Cerebellar nuclear complex (tissue), 1 donor: ENCODE measurements around the gene THSD8.
"Not testable (repeated sequence)": the region's sequence is repeated elsewhere in the genome, so short reads cannot be mapped to it uniquely, and the experiment has no call there.

Experiments used
- DNase-seq, 2 experiments: peaks; one replicate each; lab custom pipeline; 2025; lab: John Stamatoyannopoulos, UW

THSD8 gene

DNA sequence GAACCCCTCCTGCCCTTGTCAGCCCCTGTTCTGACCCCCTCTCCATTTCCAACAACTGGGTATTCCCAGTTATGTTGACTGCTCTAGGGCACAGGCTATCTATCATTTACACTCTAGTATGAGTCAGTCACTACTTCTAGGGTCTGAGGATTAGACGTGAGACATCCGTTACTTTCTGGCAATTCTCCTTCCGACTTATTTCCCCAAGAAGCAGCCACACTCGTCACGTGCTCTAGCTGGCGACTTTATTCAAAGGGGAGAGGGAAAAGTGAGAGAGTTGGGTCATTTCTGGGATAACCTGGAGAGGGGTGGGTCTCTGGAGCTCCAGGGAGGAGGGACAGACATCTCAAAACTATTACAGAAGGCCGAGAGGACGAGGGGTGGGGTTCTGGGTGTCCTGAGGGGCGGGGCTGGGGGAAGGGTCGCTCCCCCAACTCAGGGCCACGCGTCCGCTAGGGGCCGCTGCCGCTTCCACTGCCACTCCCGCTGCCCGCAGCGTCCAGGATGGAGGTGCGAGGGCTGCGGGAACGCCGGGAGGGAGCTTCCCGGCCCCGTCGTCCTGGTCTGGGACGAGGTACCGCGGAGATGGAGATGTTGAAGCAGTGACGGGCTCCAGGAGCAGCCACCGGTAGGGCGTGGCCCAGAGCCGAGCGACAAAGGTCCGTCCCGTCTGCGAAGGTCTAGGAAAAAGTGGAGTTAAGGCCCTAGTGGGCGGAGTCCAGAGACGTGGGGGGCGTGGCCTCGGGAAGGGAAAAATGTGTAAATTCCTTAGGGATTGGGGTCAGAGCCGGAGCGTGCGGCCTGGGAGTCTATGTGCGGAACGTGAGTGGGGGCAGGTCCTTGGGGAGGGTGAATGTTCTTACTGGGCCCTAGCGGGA is 23.6 kb downstream of the THSD8 start:
- DNase-seq = no peak

DNA sequence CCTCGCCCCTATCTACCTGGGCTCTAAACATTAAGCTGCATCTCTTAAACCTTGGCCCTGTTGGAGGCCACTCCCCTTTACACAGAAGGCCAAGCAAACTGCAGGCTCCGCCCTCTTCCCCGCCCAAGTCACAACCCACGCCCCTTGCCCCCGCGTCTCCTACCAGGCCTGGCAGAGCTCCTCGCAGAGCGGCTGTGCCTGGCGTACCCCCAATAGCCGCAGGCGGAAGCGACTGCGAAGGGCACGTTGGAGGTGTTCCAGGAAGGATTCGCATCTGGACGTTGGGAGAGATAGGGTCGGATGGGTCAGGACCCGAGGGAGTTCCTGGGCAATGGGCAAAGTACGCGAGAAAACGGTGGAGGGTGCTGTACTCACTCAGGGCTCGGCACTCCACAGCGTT is 26.6 kb downstream of the THSD8 start:
- no peak for DNase-seq

DNA sequence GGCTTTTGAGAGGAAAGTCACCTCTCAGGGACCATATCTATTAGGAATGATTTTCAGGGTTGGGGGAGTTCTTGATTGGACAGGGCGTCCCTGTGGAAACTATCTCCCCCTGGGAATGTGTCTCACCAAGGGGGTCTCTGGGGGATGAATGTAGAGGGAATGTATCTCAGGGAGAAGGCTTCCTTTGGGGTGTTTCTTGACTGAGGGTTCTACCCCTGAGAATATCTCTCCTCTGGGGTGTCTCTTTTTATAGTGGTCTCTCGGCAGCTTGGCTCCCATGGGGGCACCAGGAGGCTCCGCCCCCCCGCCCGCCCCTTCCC is 31.5 kb downstream of the THSD8 start:
- DNase-seq = no peak

DNA sequence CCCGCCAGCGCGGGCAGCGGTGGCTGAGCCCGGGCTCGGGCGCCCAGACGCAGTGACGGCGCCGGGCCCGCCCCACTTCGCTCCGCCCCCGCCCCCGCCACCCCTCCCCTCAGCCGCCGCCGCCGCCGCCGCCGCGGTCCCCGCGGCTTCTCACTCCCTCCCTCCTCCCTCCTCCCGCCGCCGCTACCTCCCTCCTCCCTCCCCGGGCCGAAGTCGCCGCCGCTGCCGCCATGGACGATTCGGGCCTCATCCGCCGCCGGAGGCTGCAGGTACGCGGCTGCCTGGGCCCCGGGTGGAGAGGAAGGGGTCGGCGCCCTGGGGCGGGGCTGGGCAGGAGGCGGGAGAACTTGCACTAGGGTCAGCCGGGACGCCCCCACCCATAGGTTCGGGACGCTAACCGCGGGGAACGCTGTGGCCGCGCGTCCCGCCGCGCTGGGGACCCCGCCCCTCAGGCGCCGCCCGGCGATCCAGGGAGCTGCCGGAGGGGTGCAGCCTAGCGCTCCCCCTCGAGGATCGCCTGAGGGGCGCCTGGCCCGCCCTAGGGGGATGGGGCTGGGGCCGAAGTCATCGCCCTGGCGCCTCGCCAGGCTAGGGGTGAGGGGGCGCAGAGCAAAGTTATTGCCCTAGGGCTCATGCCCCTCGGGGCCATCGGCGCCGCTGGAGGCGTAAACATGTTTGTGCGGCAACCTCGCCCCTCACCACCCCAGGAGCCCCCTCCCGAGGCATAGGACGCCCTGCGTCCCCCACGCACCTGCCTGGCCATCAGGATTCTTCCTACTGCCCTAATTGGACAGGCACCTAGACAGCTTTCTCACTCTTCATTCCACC is 32.1 kb downstream of the THSD8 start:
- DNase-seq = peak in 1 of 2 experiments; percentile 4

DNA sequence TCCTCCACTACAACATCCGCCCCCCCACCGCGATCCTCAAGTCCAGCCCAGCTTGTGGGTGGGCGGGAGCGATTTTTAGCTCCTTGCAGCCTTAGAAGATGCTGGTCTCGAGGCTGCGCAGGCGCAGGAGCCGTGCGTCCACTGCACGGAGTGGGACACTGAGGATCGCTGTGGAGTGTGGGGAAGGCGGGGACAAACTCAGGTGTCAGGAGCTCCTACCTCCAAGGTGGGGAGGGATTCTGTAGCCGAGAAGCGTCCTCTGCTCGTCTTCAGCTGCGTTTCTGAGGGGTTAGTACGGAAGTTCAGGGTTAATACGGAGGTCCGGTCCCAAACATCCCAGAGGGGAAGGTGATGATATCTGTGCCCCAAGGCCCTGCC is 32.7 kb downstream of the THSD8 start, which contains the start of gene RTBDN:
Gene RTBDN, minus strand, starts transcription at position 14 of the 378 bp plus-strand sequence. CDS start 4,600 bp downstream, outside the sequence.
- peak in 1 of 2 experiments; percentile 1 for DNase-seq

DNA sequence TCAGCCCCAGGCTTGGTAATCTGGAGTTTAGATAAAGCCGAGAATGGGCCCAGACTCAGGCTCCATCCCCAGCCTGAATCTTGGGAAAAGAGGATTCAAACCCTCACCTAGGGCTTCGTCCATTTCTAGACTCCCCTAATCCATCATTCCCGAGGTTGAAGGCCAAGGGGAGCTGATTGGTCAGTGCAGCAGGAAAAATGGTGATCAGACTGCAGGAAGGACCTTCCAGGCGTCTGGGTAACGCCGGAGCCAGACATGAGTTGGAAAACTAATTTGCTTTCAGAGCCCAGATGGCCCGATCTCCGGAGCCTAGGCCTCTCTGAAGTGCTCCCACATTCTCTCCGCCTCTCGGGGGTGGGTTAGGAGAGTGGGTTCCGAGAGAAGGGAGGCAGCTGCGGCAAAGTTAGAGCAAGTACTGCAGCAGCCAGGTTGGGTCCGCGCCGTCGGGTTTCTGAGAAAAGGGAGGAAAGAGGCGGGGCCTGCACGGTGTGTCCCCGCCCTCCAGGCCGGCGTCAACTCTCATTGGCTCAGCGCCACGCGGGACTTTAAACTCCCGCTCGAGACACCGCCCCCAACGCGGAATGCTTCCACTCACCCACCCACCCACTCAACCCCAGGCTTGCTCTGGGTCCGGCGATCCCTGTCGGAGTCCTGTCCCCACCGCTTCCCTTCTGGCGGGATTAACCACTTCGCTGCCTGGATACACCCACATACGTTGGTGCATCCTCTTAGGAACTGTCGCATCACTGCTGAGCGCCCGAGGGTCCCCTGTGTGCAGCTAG is 33.3 kb downstream of the THSD8 start:
- DNase-seq = no peak

DNA sequence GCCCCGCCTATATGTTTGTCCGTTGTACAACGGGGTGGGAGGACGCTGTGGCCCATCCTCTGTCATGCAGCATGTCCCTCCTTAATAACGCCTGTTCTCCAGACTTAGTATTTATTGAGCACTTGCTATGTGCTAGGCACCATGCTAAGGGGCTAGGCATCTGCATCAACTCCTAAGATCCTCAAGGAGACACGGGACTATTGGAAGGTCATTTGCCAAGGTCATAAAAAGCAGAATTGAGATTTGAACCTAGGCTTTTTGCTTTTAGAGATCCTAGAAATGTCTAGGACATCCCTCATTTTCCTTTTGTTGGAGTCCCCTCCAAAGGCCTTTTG is 34.6 kb downstream of the THSD8 start:
- DNase-seq = no peak

DNA sequence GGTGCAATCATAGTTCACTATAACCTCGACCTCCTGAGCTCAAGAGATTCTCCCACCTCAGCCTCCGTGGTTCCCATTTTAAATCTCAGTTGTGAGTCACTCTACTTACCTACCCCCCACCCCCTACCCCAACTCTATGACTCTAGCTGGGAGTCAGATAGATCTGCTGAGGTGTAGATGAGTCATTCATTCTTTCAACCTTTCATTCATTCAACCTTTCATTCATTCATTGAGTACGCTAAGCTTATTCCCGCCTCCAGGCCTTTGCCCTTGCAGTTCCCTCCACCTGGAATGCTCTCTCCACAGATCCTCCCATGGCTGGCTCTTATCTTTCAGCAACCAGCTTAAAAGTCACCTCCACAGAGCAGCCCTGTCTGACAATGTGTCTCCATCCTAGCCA is 35.4 kb downstream of the THSD8 start:
- no peak for DNase-seq

DNA sequence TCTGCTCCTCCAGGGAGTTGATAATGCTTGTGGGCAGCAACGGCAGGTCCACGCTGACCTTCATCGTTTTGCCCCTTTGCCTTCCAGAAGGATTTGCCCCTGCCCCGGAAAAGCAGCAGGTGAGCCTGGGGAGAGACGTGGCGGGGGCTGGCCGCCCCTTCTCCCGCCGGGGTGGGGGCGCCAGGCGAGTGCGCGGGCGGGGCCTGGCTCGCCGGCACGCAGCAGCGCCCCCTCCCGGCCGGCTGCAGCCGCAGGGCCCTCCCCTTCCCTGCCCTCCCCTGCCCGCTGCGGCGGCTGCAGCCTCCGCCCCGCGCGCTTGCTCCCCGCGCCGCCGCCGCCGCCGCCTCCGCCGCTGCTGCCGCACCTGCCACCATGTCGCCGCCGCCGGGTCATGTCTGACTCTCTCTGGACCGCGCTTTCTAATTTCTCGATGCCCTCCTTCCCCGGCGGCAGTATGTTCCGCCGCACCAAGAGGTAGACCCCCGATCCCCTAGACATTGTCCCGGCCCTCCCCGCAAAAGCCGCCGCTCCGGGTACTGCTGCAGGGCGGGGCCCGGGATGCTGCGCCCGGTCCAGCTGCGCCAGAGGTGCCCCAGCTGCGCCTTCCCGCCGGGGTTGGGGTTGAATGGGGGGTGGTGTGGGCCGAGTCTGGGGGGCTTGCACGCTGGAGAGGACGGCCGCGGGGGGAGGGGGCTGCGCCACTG is 36.5 kb downstream of the THSD8 start, which contains the start of gene MAST1:
Gene MAST1, plus strand, starts transcription at position 334 of the 704 bp plus-strand sequence. Its CDS starts 58 bp downstream, at position 392.
- DNase-seq = no peak

DNA sequence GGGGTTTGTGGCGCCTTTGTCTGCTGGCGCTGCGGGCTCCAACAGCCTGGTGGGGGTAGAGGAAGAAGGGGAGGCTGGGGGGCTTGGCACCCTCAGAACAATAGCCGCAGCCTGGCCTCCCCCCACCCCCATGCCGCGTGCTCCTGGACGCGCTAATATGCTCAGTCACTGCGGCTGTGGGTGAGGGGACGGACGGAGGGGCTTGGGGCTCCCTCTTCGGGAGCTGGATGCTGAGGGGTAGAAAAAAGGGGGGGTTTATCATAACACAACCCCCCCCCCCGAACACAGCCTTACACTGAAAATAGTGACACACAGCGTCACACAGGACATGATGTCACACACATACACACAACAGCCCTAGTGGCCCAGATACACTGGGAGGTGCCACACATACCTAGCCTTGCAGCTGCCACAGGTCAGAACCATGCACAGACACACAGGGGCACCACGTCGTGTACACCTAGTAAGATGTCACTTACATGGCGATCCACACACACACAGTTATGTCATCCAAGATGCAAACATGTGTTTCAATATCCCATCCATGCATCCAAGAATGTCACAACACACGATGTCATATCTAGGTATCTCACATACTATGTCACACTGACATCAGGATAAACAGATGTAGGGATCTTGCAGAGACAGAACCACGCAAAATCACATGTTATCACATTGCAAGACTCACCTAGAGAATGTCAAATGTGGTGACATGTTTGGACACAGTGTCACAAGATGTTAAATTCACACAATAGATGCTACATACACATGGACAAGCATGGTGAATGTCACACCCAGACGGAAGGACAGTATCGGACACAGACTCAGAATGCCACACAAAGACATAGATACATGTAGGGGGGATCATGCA is 37.3 kb downstream of the THSD8 start:
- peak in 1 of 2 experiments; percentile 49 for DNase-seq

DNA sequence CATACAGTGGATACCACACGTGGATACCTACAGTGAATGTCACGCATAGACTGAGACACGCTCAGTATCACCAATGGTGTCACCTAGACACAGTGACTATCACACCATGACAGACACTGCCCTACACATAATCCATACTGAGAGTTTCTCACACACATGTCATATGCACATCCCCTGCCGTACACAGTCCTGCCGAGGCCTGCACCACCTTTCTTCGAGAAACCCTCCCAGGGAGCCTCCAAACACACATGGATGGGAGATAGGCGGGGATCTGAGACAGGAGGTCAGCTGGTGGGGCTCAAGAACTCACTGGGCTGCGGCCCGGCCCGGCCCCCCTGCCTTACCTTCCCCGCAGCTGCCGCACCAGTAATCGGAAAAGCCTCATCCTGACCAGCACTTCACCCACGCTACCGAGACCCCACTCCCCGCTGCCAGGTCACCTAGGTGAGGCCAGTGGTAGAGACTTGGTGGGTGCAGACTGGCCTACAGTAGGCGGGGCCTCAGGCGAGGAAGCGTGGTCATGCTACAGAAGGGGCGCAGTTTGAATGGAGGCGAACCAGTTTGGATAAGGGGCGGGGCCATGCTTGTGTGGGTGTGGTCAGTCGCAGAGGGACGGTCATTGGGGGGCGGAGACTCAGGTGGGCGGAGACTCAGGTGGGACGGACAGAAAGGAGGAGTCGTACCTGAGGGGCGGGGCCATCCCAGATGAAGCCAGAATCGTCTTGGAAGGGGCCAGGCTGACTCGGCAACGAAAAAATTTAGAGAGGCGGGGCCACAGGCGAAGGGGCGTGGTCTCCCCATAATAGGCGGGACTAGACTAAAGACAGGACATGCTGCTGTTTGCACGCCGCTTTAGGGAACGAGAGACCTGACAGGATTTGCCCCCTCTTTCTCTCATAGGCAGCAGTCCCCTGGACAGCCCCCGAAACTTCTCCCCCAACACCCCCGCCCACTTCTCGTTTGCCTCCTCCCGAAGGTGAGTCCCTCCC is 38.5 kb downstream of the THSD8 start:
- peak; percentile 60 to 69 for DNase-seq

DNA sequence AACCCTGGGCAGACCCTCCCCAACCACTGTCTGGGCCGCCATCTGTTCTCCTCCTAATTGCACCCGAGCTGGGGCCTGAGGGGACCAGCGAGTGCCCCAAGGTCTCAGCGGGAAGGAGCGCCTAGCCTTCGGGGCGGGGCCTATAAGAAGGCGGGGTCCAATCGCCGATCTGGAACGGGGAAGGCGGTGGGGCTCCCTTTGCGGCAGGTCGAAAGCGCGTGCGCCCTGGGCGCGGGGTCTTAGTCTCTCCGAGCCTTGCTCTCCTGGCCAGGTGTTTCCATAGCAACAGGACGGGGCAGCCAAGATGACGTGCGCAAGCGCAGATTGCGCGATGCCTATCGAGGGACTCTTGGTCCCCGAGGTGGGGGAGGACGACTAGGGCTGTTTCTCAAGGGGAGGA is 39.2 kb downstream of the THSD8 start:
- DNase-seq = peak in 1 of 2 experiments; percentile 61

DNA sequence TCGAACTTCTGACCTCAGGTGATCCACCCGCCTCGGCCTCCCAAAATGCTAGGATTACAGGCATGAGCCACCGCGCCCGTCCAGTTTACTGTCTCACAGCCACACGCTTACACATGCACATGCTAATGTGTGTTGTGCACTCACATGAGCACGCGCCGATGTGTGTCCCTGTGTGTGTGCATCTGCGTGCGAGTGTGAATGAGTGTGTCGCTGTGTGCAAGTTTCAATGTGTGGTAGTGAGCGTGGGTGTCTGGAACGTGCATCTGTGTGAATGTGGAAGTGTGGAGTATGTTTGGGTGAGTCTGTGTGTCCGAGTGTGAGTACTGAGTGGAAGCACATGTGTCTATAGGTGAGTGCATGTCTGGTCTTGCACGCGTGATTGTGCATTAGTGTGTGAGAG is 40.6 kb downstream of the THSD8 start:
- DNase-seq = no peak

DNA sequence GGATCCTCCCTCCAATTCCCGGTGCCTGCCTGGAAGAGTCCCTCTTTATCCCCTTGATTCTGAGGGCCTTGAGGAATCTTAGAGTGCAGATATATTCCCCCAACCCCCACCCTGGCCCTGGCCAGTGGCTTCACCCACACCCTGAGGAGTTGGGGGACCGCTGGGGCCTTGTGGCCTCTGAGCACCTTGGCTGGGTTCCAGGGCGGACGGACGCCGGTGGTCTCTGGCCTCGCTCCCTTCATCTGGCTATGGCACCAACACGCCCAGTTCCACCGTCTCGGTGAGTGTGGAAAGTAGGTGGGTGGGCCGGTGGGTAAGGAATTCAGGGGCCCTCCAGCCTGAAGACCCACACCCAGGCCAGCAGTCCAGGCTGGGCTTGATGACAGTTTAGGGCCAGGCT is 41.5 kb downstream of the THSD8 start:
- DNase-seq = no peak

DNA sequence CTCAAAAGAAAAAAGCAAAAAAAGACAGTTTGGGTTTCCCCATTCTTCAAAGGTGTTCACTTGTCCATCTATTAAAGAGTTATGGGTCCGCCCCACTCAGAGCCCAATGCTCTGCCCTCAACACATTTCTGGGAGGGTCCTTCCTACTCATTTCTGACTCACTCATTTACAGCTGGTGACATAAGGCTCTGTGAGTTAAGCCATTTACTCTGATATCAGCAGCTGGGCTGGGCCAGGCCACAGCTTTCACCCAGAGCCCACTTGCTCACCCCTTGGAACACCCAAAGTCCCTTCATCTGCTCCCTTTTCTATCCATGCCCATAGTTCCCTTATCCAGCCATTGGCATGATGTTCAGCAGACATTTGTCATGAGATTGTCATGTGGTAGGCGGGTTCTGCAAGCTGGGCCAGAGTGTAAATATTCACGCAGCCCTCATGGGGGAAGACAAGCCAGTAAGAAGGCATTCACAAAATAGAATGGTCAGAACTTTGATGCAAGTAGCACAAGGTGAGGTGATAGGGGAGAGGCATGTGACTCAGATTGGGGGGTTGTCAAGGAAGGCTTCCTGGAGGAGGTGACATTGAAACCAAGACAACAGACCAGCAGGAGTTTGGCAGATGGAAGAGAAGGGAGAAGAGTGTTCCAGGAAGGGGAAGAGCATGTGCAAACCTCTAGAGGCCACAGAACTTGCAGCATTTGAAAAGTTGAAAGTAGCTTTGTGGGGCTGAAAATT is 42.3 kb downstream of the THSD8 start:
- DNase-seq = no peak

DNA sequence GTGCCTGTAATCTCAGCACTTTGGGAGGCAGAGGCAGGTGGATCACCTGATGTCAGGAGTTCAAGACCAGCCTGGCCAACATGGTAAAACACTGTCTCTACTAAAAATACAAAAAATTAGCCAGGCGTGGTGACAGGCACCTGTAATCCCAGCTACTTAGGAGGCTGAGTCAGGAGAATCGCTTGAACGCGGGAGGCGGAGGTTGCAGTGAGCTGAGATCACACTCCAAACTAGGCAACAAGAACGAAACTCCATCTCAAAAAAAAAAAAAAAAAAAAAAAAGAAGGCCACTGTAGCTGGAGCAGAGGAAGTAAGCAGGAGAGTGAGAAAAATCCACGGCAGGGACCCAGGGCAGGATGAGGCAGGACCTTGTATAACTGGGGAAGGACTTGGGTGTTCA is 44.7 kb downstream of the THSD8 start:
- not testable (repeated sequence) for DNase-seq

DNA sequence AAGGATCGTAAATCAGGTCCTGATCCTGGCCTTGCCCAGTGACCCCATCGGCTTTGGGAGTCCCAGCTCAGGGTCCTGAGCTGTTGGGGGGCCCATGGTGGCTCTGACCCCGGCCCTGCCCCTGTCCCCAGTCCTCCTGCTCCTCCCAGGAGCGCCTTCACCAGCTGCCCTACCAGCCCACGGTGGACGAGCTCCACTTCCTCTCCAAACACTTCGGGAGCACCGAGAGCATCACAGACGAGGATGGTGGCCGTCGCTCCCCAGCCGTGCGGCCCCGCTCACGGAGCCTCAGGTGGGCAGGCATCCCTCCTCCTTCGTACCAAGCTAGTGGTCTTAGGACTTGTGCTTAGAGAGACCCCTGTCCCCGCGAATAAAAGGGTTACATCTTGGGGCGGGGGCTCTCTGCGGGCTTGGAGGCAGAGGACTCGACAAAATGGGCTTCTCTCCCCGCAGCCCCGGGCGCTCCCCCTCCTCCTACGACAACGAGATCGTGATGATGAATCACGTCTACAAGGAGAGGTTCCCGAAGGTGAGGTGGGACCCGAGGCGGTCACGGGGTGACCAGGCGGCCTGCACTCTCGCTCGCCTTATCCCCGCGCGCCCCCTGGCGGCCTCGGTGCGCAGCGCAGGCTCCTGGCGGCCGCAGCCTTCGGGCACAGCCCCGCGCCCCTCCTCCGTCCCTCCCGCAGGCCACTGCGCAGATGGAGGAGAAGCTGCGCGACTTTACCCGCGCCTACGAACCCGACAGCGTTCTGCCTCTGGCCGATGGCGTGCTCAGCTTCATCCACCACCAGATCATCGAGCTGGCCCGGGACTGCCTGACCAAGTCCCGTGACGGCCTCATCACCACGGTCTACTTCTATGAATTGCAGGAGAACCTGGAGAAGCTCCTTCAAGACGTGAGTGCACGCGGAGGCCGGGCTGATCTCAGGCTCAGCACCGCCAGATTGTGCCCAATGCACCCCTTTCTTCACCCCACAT is 45.6 kb downstream of the THSD8 start:
- DNase-seq = peak in 1 of 2 experiments; percentile 42
